Measurements from ENCODE around the gene SH3RF3.
A peak's percentile ranks its signal among the peaks of the same experiment; 100 is the strongest.
"Not testable (repeated sequence)": the region's sequence is repeated elsewhere in the genome, so short reads cannot be mapped to it uniquely, and the experiment has no call there.

The SH3RF3 gene

GRCh38 chr2:109120686-109121085, 8.3 kb upstream of the SH3RF3 start:
- H3K14ac ChIP-seq (ENCODE audit: low read length); H3K4me3 ChIP-seq (ENCODE audit: low read depth, low read length); H3K4ac ChIP-seq (ENCODE audit: low read depth, low read length); H3K9me3 ChIP-seq (ENCODE audit: insufficient read depth, low read depth, low read length); DNase-seq; H3K36me3 ChIP-seq (ENCODE audit: control insufficient read depth in 1 of 2, insufficient read depth in 2 of 2, low read length in 2 of 2); H3K27me3 ChIP-seq (ENCODE audit: insufficient read depth, low read length); H4K8ac ChIP-seq (ENCODE audit: low read depth, low read length); H2AFZ ChIP-seq (ENCODE audit: insufficient read depth, low read length, poor library complexity); H3K4me1 ChIP-seq (ENCODE audit: control insufficient read depth in 1 of 2, insufficient read depth in 2 of 2, low read length in 2 of 2); H3K4me2 ChIP-seq (ENCODE audit: low read length); H3K23ac ChIP-seq (ENCODE audit: low read length); H3K9ac ChIP-seq (ENCODE audit: low read length); H3K18ac ChIP-seq (ENCODE audit: low read length); H3K79me1 ChIP-seq (ENCODE audit: low read length); H2BK120ac ChIP-seq (ENCODE audit: insufficient read depth, low read length, poor library complexity); H2AK5ac ChIP-seq (ENCODE audit: low read length); H3K27ac ChIP-seq (ENCODE audit: low read depth, low read length); H4K91ac ChIP-seq (ENCODE audit: low read depth, low read length); H4K12ac ChIP-seq (ENCODE audit: low read depth, low read length); H2BK5ac ChIP-seq (ENCODE audit: low read depth, low read length, poor library complexity); H3K79me2 ChIP-seq (ENCODE audit: control insufficient read depth, insufficient read depth, low read length, poor library complexity); H2BK12ac ChIP-seq (ENCODE audit: low read length): not testable (repeated sequence)
- no CpG with 5 or more reads among the region's 10 CpGs for WGBS (ENCODE audit: extremely low coverage, insufficient coverage, insufficient read length)

- WGBS (ENCODE audit: extremely low coverage, insufficient coverage, insufficient read length) = no CpG with 5 or more reads among the region's 4 CpGs
- Histone ChIP-seq H2AK5ac (ENCODE audit: low read length) (no peak overlapping the region), H3K4me3 (ENCODE audit: low read depth, low read length) (no peak overlapping the region)
Measured at GRCh38 chr2:109123586-109124201, 5.3 kb upstream of the SH3RF3 start.

GRCh38 chr2:109124982-109125592, 3.9 kb upstream of the SH3RF3 start:
- WGBS (ENCODE audit: extremely low coverage, insufficient coverage, insufficient read length) = no CpG with 5 or more reads among the region's 10 CpGs
- no peak overlapping the region for H2BK12ac ChIP-seq (ENCODE audit: low read length)
- H4K12ac ChIP-seq (ENCODE audit: low read depth, low read length) = no peak overlapping the region

More at GRCh38 chr2:109123586-109124201, 5.3 kb upstream of the SH3RF3 start:
- H3K79me2 ChIP-seq (ENCODE audit: control insufficient read depth, insufficient read depth, low read length, poor library complexity) = no peaks in the 10 kb centered on the region
- H3K4ac ChIP-seq (ENCODE audit: low read depth, low read length) = no peak overlapping the region
- no peak overlapping the region for H4K8ac ChIP-seq (ENCODE audit: low read depth, low read length)
- H4K91ac ChIP-seq (ENCODE audit: low read depth, low read length) = no peak overlapping the region
- H3K27ac ChIP-seq (ENCODE audit: low read depth, low read length) = no peak overlapping the region
- no peak overlapping the region for H3K4me2 ChIP-seq (ENCODE audit: low read length)
- no peak overlapping the region for H4K12ac ChIP-seq (ENCODE audit: low read depth, low read length)
- no peak overlapping the region for H3K23ac ChIP-seq (ENCODE audit: low read length)
- H3K9ac ChIP-seq (ENCODE audit: low read length) = no peak overlapping the region
- H3K14ac ChIP-seq (ENCODE audit: low read length) = no peak overlapping the region
- peaks cover 5% of the 10 kb centered on the region for H3K27me3 ChIP-seq (ENCODE audit: insufficient read depth, low read length)
- DNase-seq = no peak
- H2BK5ac ChIP-seq (ENCODE audit: low read depth, low read length, poor library complexity) = no peak overlapping the region
- H2AFZ ChIP-seq (ENCODE audit: insufficient read depth, low read length, poor library complexity) = no peak overlapping the region
- H2BK120ac ChIP-seq (ENCODE audit: insufficient read depth, low read length, poor library complexity) = no peak overlapping the region
- H2BK12ac ChIP-seq (ENCODE audit: low read length) = no peak overlapping the region
- peaks cover 2% of the 10 kb centered on the region for H3K9me3 ChIP-seq (ENCODE audit: insufficient read depth, low read depth, low read length)
- H3K18ac ChIP-seq (ENCODE audit: low read length) = no peak overlapping the region
- H3K4me1 ChIP-seq (ENCODE audit: control insufficient read depth in 1 of 2, insufficient read depth in 2 of 2, low read length in 2 of 2) = peaks cover 0 to 3% of the 10 kb centered on the region in 2 experiments
- H3K36me3 ChIP-seq (ENCODE audit: control insufficient read depth in 1 of 2, insufficient read depth in 2 of 2, low read length in 2 of 2) = no peaks in the 10 kb centered on the region
- no peaks in the 10 kb centered on the region for H3K79me1 ChIP-seq (ENCODE audit: low read length)

GRCh38 chr2:109125593-109126500, 3.2 kb upstream of the SH3RF3 start:
- H2BK5ac ChIP-seq (ENCODE audit: low read depth, low read length, poor library complexity) = no peak overlapping the region
- H4K12ac ChIP-seq (ENCODE audit: low read depth, low read length) = no peak overlapping the region
- H3K9ac ChIP-seq (ENCODE audit: low read length) = no peak overlapping the region
- H3K14ac ChIP-seq (ENCODE audit: low read length) = no peak overlapping the region
- no peaks in the 10 kb centered on the region for H3K79me1 ChIP-seq (ENCODE audit: low read length)
- peaks cover 6% of the 10 kb centered on the region for H3K9me3 ChIP-seq (ENCODE audit: insufficient read depth, low read depth, low read length)
- no peak overlapping the region for H3K27ac ChIP-seq (ENCODE audit: low read depth, low read length)
- no peak overlapping the region for H2AK5ac ChIP-seq (ENCODE audit: low read length)
- H4K91ac ChIP-seq (ENCODE audit: low read depth, low read length) = no peak overlapping the region
- peaks cover 10 to 17% of the 10 kb centered on the region in 2 experiments for H3K4me1 ChIP-seq (ENCODE audit: control insufficient read depth in 1 of 2, insufficient read depth in 2 of 2, low read length in 2 of 2)
- no peaks in the 10 kb centered on the region for H3K79me2 ChIP-seq (ENCODE audit: control insufficient read depth, insufficient read depth, low read length, poor library complexity)
- peaks cover 23% of the 10 kb centered on the region for H3K27me3 ChIP-seq (ENCODE audit: insufficient read depth, low read length)
- no peak overlapping the region for H3K4ac ChIP-seq (ENCODE audit: low read depth, low read length)
- DNase-seq = peak in 1 of 2 donors; percentile 39
- no peak overlapping the region for H2BK12ac ChIP-seq (ENCODE audit: low read length)
- WGBS (ENCODE audit: extremely low coverage, insufficient coverage, insufficient read length) = no CpG with 5 or more reads among the region's 12 CpGs
- no peak overlapping the region for H3K23ac ChIP-seq (ENCODE audit: low read length)
- no peak overlapping the region for H4K8ac ChIP-seq (ENCODE audit: low read depth, low read length)
- H3K4me3 ChIP-seq (ENCODE audit: low read depth, low read length) = no peak overlapping the region
- H2BK120ac ChIP-seq (ENCODE audit: insufficient read depth, low read length, poor library complexity) = no peak overlapping the region
- H2AFZ ChIP-seq (ENCODE audit: insufficient read depth, low read length, poor library complexity) = no peak overlapping the region
- H3K4me2 ChIP-seq (ENCODE audit: low read length) = no peak overlapping the region
- no peaks in the 10 kb centered on the region for H3K36me3 ChIP-seq (ENCODE audit: control insufficient read depth in 1 of 2, insufficient read depth in 2 of 2, low read length in 2 of 2)
- H3K18ac ChIP-seq (ENCODE audit: low read length) = no peak overlapping the region

More at GRCh38 chr2:109124982-109125592, 3.9 kb upstream of the SH3RF3 start:
- no peak overlapping the region for H3K18ac ChIP-seq (ENCODE audit: low read length)
- no peak overlapping the region for H3K27ac ChIP-seq (ENCODE audit: low read depth, low read length)
- no peak overlapping the region for H2AK5ac ChIP-seq (ENCODE audit: low read length)
- no peak overlapping the region for H3K23ac ChIP-seq (ENCODE audit: low read length)
- H2BK120ac ChIP-seq (ENCODE audit: insufficient read depth, low read length, poor library complexity) = no peak overlapping the region
- peaks cover 10 to 16% of the 10 kb centered on the region in 2 experiments for H3K4me1 ChIP-seq (ENCODE audit: control insufficient read depth in 1 of 2, insufficient read depth in 2 of 2, low read length in 2 of 2)
- H4K91ac ChIP-seq (ENCODE audit: low read depth, low read length) = no peak overlapping the region
- H4K8ac ChIP-seq (ENCODE audit: low read depth, low read length) = no peak overlapping the region
- peaks cover 19% of the 10 kb centered on the region for H3K27me3 ChIP-seq (ENCODE audit: insufficient read depth, low read length)
- H3K4ac ChIP-seq (ENCODE audit: low read depth, low read length) = no peak overlapping the region
- no peaks in the 10 kb centered on the region for H3K79me1 ChIP-seq (ENCODE audit: low read length)
- no peaks in the 10 kb centered on the region for H3K36me3 ChIP-seq (ENCODE audit: control insufficient read depth in 1 of 2, insufficient read depth in 2 of 2, low read length in 2 of 2)
- DNase-seq = no peak
- H3K9ac ChIP-seq (ENCODE audit: low read length) = no peak overlapping the region
- H3K4me2 ChIP-seq (ENCODE audit: low read length) = no peak overlapping the region
- no peaks in the 10 kb centered on the region for H3K79me2 ChIP-seq (ENCODE audit: control insufficient read depth, insufficient read depth, low read length, poor library complexity)
- no peak overlapping the region for H3K4me3 ChIP-seq (ENCODE audit: low read depth, low read length)
- no peak overlapping the region for H2BK5ac ChIP-seq (ENCODE audit: low read depth, low read length, poor library complexity)
- H2AFZ ChIP-seq (ENCODE audit: insufficient read depth, low read length, poor library complexity) = no peak overlapping the region
- peaks cover 7% of the 10 kb centered on the region for H3K9me3 ChIP-seq (ENCODE audit: insufficient read depth, low read depth, low read length)
- no peak overlapping the region for H3K14ac ChIP-seq (ENCODE audit: low read length)

Data from trophoblast cell (in vitro differentiated cells and primary cell).